Effector memory CD4-positive, alpha-beta T cell (primary cell): ENCODE measurements around the gene RSBN1.

Experiments
- DNase-seq, 3 donors: peaks; one replicate each; pipeline ENCODE4 v3.0.0-alpha.2; 2020
- H3K27ac ChIP-seq: 2 replicates; pipeline ENCODE4 v1.7.0; 2013; ENCODE audit warnings: mild to moderate bottlenecking, low read length, moderate library complexity; ENCODE audit not compliant: insufficient read depth, poor library complexity, severe bottlenecking
- H3K27me3 ChIP-seq: replicated peaks from 2 replicates; pipeline ENCODE4 v1.7.0; 2013; ENCODE audit warnings: mild to moderate bottlenecking, low read length; ENCODE audit not compliant: insufficient read depth, control insufficient read depth, poor library complexity, severe bottlenecking
- H3K36me3 ChIP-seq: 2 replicates; pipeline ENCODE4 v1.7.0; 2013; ENCODE audit warnings: mild to moderate bottlenecking, low read length, moderate library complexity; ENCODE audit not compliant: control insufficient read depth, insufficient read depth
- H3K4me1 ChIP-seq: 2 replicates; pipeline ENCODE4 v1.7.0; 2013; ENCODE audit warnings: low read length, mild to moderate bottlenecking; ENCODE audit not compliant: control insufficient read depth, insufficient read depth, poor library complexity, severe bottlenecking
- H3K4me3 ChIP-seq: 2 replicates; pipeline ENCODE4 v1.7.0; 2013; ENCODE audit warnings: low read length, low read depth, mild to moderate bottlenecking; ENCODE audit not compliant: insufficient read depth, poor library complexity, severe bottlenecking
- H3K9me3 ChIP-seq: 2 replicates; pipeline ENCODE4 v1.7.0; 2013; ENCODE audit warnings: mild to moderate bottlenecking, low read length, moderate library complexity; ENCODE audit not compliant: control insufficient read depth
- total RNA-seq, 3 donors: gene quantifications; one replicate each; lab custom pipeline; 2026; lab: John Stamatoyannopoulos, UW

The RSBN1 gene
- total RNA-seq, result 89.9 to 104 (median 101) reads per million in 3 donors

DNA sequence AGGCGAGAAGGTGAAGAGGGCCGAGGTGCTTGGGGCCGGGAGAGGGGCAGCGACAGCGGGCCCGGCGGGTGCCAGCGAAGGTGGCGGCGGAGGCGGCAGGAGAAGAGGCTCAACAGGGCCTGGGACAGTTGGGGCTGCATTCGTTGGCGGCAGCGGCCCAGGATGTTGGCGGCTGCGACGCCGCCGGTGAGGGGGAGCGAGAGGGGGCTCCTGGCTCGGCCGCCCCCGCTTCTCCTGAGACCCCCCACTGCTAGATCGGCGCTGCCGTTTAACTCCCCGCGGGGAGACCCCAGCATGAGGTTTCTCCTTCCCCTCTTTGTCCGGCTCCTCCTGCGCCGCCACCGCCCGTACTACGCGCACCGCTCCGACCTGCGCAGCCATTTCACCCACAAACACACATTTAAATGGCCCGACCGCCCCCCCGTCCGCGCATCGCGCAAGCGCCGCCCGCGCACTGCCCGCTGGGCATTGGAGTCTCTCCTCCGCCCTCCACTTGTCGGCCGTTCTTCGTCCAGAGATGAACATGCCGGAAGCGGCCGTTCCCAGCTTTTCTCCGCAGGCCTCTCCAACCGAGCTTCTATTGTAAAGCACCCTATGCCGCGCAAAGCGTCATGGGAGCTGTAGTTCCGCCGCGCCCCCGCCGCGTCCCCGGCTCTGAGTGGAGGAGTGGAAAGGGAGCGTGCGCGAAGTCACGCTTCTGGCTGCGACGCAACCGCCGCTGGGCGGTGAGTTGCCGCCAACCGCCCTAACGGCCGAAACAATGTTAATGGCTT lies at the start of gene RSBN1:
Gene RSBN1, minus strand, starts transcription at position 589 of the 773 bp plus-strand sequence. Its CDS starts 64 bp downstream, at position 525.
- Histone ChIP-seq H3K9me3 (no peaks in the 10 kb centered on the region), H3K4me3 (peak within 1 kb of the TSS; percentile 77), H3K4me1 (peaks cover 7% of the 10 kb centered on the region), H3K27ac (peak within 1 kb of the TSS; percentile 95), H3K36me3 (peaks cover 3% of the 10 kb centered on the region), H3K27me3 (no peaks in the 10 kb centered on the region)
- DNase-seq, result peak; percentile 97 to 99 (median 99)

DNA sequence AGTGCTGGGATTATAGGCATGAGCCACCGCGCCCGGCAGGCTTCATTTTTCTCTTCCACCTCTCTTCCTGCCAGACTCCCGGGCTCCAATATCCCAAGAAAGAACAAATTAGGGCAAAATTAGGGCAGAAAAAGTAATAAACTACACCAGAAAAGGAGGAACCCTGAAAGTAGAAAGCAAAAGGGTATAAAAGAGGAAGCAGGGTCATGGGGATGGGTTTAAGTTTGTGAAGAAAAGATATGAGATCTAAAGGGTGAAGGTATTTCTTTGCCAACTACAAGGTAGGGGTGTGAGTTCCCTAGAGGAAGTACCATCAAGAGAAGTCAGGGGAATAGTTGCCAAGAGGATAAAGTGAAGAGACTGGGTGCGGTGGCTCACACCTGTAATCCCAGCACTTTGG lies 49.4 kb upstream of the RSBN1 start:
- Histone ChIP-seq H3K9me3 (no peaks in the 10 kb centered on the region), H3K36me3 (peaks cover 11% of the 10 kb centered on the region), H3K27me3 (no peaks in the 10 kb centered on the region), H3K4me1 (no peaks in the 10 kb centered on the region), H3K4me3 (no peak overlapping the region), H3K27ac (no peak overlapping the region)
- no peak for DNase-seq

DNA sequence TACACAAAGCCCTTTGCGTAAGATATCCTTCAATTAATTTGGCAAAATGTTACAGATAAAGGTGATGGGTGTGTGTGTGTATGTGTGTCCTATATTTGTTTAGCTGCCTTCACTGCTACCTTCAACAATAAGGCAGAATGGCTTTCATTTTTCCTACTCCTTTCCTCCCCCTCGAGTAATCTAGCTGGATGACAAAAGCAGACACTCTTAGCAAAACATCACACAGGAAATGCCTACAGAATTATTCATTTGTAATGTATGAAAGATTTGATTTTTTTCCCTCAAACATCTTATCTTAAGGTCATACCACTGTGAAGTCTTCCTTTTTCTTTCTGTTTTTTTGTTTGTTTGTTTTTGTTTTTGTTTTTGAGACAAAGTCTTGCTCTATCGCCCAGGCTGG lies 48.6 kb upstream of the RSBN1 start:
- Histone ChIP-seq H3K4me3 (no peak overlapping the region), H3K4me1 (no peaks in the 10 kb centered on the region)
- DNase-seq, result no peak

DNA sequence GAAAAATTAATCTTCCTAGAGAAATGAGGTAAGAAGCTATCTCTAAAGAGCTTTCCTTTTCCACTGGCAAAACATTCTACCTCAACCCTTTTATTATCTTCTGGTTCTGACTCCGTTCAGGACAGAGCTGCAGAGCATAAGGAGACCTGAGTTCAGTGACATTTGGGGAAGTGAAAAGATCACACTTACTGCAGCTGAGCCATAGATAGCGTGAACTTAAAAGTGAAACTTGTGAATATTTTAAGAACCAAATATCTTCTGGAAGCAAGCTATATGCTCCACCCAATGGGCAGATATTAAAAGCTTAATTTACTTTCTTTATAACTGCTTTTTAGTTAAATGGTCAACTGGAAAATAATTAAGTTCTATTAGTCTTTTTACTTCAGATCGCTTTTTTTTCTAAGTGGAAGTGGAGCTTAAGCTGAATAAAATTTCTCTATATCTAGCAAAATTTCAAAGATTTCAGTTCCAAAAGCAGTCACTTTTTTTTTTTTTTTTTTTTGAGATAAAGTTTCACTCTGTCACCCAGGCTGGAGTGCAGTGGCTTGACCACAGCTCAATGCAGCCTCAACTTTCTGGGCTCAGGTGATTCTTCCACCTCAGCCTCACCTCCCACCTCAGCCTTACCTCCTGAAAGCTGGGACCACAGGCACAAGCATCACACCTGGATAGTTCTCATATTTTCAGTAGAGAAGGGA lies 47.4 kb upstream of the RSBN1 start:
- H3K36me3 ChIP-seq, result peaks cover 19% of the 10 kb centered on the region
- H3K9me3 ChIP-seq, result no peaks in the 10 kb centered on the region
- no peaks in the 10 kb centered on the region for H3K27me3 ChIP-seq
- no peak overlapping the region for H3K27ac ChIP-seq
- no peak for DNase-seq
- no peaks in the 10 kb centered on the region for H3K4me1 ChIP-seq
- H3K4me3 ChIP-seq, result no peak overlapping the region

More for the DNA sequence above, 48.6 kb upstream of the RSBN1 start:
- no peaks in the 10 kb centered on the region for H3K27me3 ChIP-seq
- no peaks in the 10 kb centered on the region for H3K9me3 ChIP-seq
- no peak overlapping the region for H3K27ac ChIP-seq
- H3K36me3 ChIP-seq, result peaks cover 13% of the 10 kb centered on the region

DNA sequence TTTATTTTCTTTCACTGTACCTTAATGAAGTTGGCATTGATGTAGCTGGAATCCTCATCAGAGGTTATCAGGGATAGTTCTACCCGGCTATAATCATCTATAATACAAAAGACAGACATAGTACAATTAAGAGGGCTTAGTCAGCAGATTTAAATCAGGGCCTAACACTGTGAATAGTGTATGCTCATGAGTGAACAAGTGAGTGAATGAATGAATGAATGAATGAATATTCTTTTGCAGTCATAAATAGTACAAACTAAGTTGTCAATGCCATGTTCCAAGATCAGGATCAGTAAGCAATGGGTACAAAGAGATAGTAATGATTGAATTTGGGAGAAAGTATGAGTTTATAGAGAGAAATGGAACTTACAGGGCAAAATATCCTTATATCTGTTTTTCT lies 46.7 kb upstream of the RSBN1 start:
- Histone ChIP-seq H3K27me3 (no peaks in the 10 kb centered on the region), H3K27ac (no peak overlapping the region), H3K9me3 (no peaks in the 10 kb centered on the region), H3K4me1 (no peaks in the 10 kb centered on the region), H3K36me3 (peaks cover 25% of the 10 kb centered on the region), H3K4me3 (no peak overlapping the region)
- DNase-seq, result no peak

DNA sequence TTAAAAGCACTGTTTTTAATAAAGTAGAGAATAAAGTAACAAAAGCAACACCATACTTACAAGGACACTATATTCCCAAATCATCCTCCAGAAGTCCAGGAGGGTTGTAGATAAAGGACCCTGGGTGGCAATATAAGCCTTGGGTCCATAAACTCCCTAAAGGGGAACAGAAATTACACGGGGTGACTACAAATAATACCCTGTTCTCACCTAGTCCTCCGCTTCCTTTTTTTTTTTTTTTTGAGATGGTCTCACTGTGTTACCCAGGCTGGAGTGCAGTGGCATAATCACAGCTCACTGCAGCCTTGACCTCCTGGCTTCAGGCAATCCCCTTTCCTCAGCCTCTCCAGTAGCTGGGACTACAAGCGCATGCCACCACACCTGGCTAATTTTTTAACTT lies 46.1 kb upstream of the RSBN1 start:
- peaks cover 25% of the 10 kb centered on the region for H3K36me3 ChIP-seq
- no peaks in the 10 kb centered on the region for H3K9me3 ChIP-seq
- no peak overlapping the region for H3K27ac ChIP-seq
- no peaks in the 10 kb centered on the region for H3K4me1 ChIP-seq
- H3K4me3 ChIP-seq, result no peak overlapping the region
- no peak for DNase-seq
- H3K27me3 ChIP-seq, result no peaks in the 10 kb centered on the region

DNA sequence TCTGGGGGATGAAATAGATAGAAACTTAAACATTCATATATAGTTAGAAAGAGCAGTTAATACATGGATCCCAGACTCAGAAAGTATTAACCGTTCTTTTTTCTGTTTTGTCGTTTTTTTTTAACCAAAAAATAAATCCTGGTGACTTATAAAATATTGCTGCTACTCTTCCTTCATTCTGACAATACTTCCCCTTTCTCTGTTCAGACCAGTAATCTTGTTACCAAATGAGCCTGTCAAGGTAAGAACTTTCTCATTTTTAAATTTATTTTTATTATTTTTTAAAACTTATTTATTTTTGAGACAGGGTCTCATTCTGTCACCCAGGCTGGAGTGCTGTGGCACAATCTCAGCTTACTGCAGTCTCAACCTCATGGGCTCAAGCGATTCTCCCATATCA lies 45.5 kb upstream of the RSBN1 start:
- Histone ChIP-seq H3K36me3 (peaks cover 25% of the 10 kb centered on the region), H3K27me3 (no peaks in the 10 kb centered on the region), H3K4me1 (no peaks in the 10 kb centered on the region), H3K4me3 (no peak overlapping the region), H3K27ac (no peak overlapping the region), H3K9me3 (no peaks in the 10 kb centered on the region)
- DNase-seq, result no peak

DNA sequence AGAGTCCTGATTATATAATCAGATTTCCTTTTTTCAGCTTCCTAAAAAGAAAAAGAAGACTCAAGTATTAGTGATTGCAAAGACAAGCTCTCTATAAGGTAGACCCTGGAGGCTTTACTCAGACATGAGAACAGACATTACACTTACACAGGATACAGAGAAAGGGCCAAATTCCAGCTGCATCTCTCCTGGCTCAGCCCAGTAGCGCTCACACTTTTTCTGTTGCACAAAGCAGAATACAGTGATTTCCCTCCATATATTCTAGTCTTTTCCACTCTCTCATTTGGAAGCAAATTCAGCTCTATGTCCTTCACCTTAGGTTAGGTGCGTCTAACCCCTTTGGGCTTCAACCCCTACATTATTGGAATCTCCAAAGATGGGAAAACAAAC lies 44.1 kb upstream of the RSBN1 start:
- no peak overlapping the region for H3K4me3 ChIP-seq
- H3K27ac ChIP-seq, result no peak overlapping the region
- no peaks in the 10 kb centered on the region for H3K4me1 ChIP-seq
- no peaks in the 10 kb centered on the region for H3K27me3 ChIP-seq
- peaks cover 25% of the 10 kb centered on the region for H3K36me3 ChIP-seq
- no peaks in the 10 kb centered on the region for H3K9me3 ChIP-seq
- no peak for DNase-seq

DNA sequence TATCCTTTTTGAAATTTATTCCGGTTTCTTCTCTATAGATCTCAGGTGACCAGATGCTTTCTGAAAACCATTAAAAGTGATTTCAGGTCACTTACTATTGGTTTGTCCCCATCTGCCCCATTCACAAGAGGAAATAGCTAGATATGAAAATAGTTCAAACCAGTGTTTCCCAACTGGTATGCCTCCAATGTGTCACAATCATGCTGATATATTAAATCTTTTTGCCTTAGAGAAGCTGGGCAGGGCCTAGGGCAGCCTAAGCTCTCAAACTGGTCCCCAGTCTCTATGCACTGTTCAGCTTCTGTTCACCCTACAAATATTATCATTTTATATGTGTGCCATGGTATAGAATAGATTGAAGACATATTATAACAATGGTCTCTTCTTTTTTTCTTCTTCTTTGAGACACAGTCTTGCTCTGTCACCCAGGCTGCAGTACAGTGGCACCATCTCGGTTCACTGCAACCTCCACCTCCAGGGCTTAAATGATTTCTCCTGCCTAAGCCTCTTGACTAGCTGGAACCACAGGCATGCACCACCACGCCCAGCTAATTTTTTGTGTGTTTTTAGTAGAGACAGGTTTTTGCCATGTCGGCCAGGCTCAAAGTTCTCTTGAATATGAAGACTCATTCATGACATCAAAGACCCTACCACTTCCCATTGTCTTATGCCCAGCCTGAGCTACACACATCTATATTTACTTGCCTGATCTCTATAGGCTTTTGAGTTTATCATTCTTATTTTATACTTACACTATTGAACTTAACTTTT lies 43.5 kb upstream of the RSBN1 start:
- no peaks in the 10 kb centered on the region for H3K4me1 ChIP-seq

More for the DNA sequence above, 43.5 kb upstream of the RSBN1 start:
- H3K9me3 ChIP-seq, result no peaks in the 10 kb centered on the region
- H3K4me3 ChIP-seq, result no peak overlapping the region
- H3K27ac ChIP-seq, result no peak overlapping the region
- H3K27me3 ChIP-seq, result no peaks in the 10 kb centered on the region
- peaks cover 25% of the 10 kb centered on the region for H3K36me3 ChIP-seq
- DNase-seq, result no peak
